H1 (cell line): ENCODE data around the gene PLXNA4.

ENCODE experiments used
- CHD1 ChIP-seq: IDR thresholded peaks from 2 replicates; pipeline ENCODE4 v1.6.1; 2012; ENCODE audit warnings: low read depth, low read length, improper control_type of control experiment
- CHD2 ChIP-seq: IDR thresholded peaks from 2 replicates; pipeline ENCODE4 v1.6.1; 2012; ENCODE audit warnings: low read length, improper control_type of control experiment
- CTCF ChIP-seq, 3 experiments: IDR thresholded peaks; 1 replicate in 2 of 3; 2 replicates in 1 of 3; pipeline versions ENCODE4 v1.5.1 to v1.6.1; 2011; ENCODE audit warnings: low read length in 3 of 3, mild to moderate bottlenecking in 3 of 3, inconsistent platforms in 2 of 3, low read depth in 1 of 3, moderate library complexity in 1 of 3; ENCODE audit not compliant: insufficient read depth in 1 of 3; ENCODE audit errors: control extremely low read depth in 1 of 3
- E2F6 ChIP-seq: IDR thresholded peaks from 2 replicates; pipeline ENCODE4 v1.6.1; 2012; ENCODE audit warnings: inconsistent platforms
- GABPA ChIP-seq: IDR thresholded peaks from 2 replicates; pipeline ENCODE4 v1.6.1; 2011; ENCODE audit warnings: mild to moderate bottlenecking, low read length, moderate library complexity, borderline replicate concordance; ENCODE audit not compliant: insufficient read depth
- POLR2A ChIP-seq, 2 experiments: IDR thresholded peaks; 1 replicate in 1 of 2; 2 replicates in 1 of 2; pipeline ENCODE4 v1.6.1; 2011; ENCODE audit warnings: low read depth in 2 of 2, low read length in 2 of 2, mild to moderate bottlenecking in 2 of 2; ENCODE audit errors: control extremely low read depth in 1 of 2
- SP1 ChIP-seq: IDR thresholded peaks from 2 replicates; pipeline ENCODE4 v1.6.1; 2011; ENCODE audit warnings: low read depth, low read length
- YY1 ChIP-seq: IDR thresholded peaks from 2 replicates; pipeline ENCODE4 v1.6.1; 2011; ENCODE audit warnings: low read depth, mild to moderate bottlenecking, low read length

GRCh38 chr7:132604121-132604520, 27.9 kb upstream of the PLXNA4 start:
- no peak for TF ChIP-seq CHD2
- no peak for TF ChIP-seq CTCF (IDR thresholded peaks at IDR 0.05; ENCODE audit: control extremely low read depth in 1 of 3, insufficient read depth in 1 of 3, low read depth in 1 of 3, low read length in 3 of 3)
- TF ChIP-seq POLR2A (IDR thresholded peaks at IDR 0.05; ENCODE audit: control extremely low read depth in 1 of 2, low read depth in 2 of 2, low read length in 2 of 2): no peak
- no peak for TF ChIP-seq E2F6
- no peak for TF ChIP-seq CHD1
- no peak for TF ChIP-seq SP1
- TF ChIP-seq GABPA: no peak
- TF ChIP-seq YY1: no peak
